ENCODE data around the gene COA7.

DNA sequence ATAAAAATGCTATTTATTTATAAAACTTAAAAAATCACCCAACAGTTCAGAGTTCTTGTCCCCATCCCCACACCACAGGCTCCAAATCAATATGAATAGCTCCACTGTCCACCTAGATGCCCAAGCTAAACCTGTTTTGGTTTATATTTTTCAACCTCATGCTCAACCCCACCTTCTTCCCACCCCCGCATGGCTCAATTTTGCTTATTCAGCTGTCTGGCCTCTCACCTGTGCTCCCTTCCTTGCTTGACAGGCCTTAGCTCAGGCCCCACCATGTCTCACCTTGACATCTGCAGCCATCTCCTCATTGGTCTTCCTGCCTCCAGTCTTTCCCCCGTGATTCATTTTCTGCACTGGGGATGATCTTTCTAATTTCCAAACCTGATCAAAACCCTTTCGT lies 17.8 kb downstream of the COA7 start:
- TF ChIP-seq, protein P1, sequence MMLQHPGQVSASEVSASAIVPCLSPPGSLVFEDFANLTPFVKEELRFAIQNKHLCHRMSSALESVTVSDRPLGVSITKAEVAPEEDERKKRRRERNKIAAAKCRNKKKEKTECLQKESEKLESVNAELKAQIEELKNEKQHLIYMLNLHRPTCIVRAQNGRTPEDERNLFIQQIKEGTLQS (IDR thresholded peaks at IDR 0.05; ENCODE audit: insufficient read depth, low read depth, low read length): no peak
- TF ChIP-seq TAF1 (IDR thresholded peaks at IDR 0.05; ENCODE audit: low read depth, low read length): no peak
- TF ChIP-seq, protein P2, sequence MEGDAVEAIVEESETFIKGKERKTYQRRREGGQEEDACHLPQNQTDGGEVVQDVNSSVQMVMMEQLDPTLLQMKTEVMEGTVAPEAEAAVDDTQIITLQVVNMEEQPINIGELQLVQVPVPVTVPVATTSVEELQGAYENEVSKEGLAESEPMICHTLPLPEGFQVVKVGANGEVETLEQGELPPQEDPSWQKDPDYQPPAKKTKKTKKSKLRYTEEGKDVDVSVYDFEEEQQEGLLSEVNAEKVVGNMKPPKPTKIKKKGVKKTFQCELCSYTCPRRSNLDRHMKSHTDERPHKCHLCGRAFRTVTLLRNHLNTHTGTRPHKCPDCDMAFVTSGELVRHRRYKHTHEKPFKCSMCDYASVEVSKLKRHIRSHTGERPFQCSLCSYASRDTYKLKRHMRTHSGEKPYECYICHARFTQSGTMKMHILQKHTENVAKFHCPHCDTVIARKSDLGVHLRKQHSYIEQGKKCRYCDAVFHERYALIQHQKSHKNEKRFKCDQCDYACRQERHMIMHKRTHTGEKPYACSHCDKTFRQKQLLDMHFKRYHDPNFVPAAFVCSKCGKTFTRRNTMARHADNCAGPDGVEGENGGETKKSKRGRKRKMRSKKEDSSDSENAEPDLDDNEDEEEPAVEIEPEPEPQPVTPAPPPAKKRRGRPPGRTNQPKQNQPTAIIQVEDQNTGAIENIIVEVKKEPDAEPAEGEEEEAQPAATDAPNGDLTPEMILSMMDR (IDR thresholded peaks at IDR 0.05; ENCODE audit: control extremely low read depth in 1 of 3, insufficient read depth in 1 of 3, low read depth in 1 of 3, low read length in 3 of 3): no peak
- TF ChIP-seq, protein P3, sequence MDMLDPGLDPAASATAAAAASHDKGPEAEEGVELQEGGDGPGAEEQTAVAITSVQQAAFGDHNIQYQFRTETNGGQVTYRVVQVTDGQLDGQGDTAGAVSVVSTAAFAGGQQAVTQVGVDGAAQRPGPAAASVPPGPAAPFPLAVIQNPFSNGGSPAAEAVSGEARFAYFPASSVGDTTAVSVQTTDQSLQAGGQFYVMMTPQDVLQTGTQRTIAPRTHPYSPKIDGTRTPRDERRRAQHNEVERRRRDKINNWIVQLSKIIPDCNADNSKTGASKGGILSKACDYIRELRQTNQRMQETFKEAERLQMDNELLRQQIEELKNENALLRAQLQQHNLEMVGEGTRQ (IDR thresholded peaks at IDR 0.05; ENCODE audit: low read length): no peak
- TF ChIP-seq, protein P4, sequence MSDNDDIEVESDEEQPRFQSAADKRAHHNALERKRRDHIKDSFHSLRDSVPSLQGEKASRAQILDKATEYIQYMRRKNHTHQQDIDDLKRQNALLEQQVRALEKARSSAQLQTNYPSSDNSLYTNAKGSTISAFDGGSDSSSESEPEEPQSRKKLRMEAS (IDR thresholded peaks at IDR 0.05): no peak
- no peak for TF ChIP-seq POLR2A (IDR thresholded peaks at IDR 0.05; ENCODE audit: control extremely low read depth in 1 of 2, low read depth in 2 of 2, low read length in 2 of 2)
- no peak for TF ChIP-seq TEAD4 (IDR thresholded peaks at IDR 0.05; ENCODE audit: low read depth, low read length)
- TF ChIP-seq SIN3A (conservative IDR thresholded peaks at IDR 0.05 in 1 of 2, IDR thresholded peaks at IDR 0.05 in 1 of 2; ENCODE audit: low read depth in 1 of 2, low read length in 2 of 2): no peak
- TF ChIP-seq BRCA1 (IDR thresholded peaks at IDR 0.05; ENCODE audit: low read depth, low read length): no peak
- TF ChIP-seq CHD1 (IDR thresholded peaks at IDR 0.05; ENCODE audit: low read depth, low read length): no peak
